ENCODE results near the gene C4orf54.

The C4orf54 gene

GRCh38 chr4:99668472-99668871 lies 10.8 kb upstream of the C4orf54 start:
- TF ChIP-seq CTCF (IDR thresholded peaks at IDR 0.05; ENCODE audit: extremely low read depth, missing control alignments): no peak
- no peak for DNase-seq (ENCODE audit: low spot score)

GRCh38 chr4:99665983-99666382 lies 8.4 kb upstream of the C4orf54 start:
- no peak for DNase-seq (ENCODE audit: low spot score)

GRCh38 chr4:99664716-99665115 lies 7.1 kb upstream of the C4orf54 start:
- no peak for DNase-seq (ENCODE audit: low spot score)
- no peak for TF ChIP-seq CTCF (IDR thresholded peaks at IDR 0.05; ENCODE audit: extremely low read depth, missing control alignments)

More at GRCh38 chr4:99665983-99666382, 8.4 kb upstream of the C4orf54 start:
- no peak for TF ChIP-seq CTCF (IDR thresholded peaks at IDR 0.05; ENCODE audit: extremely low read depth, missing control alignments)

- DNase-seq (ENCODE audit: low spot score): no peak
- no peak for TF ChIP-seq CTCF (IDR thresholded peaks at IDR 0.05; ENCODE audit: extremely low read depth, missing control alignments)
Observed at GRCh38 chr4:99661907-99662306, 4.3 kb upstream of the C4orf54 start.

GRCh38 chr4:99658666-99659065 lies 1.0 kb upstream of the C4orf54 start:
- no peak for TF ChIP-seq CTCF (IDR thresholded peaks at IDR 0.05; ENCODE audit: extremely low read depth, missing control alignments)
- DNase-seq (ENCODE audit: low spot score): no peak

- DNase-seq (ENCODE audit: low spot score): no peak
- no peak for TF ChIP-seq CTCF (IDR thresholded peaks at IDR 0.05; ENCODE audit: extremely low read depth, missing control alignments)
Observed at GRCh38 chr4:99655308-99656081, 2.1 kb downstream of the C4orf54 start.

GRCh38 chr4:99654361-99654761 lies 3.3 kb downstream of the C4orf54 start:
- no peak for TF ChIP-seq CTCF (IDR thresholded peaks at IDR 0.05; ENCODE audit: extremely low read depth, missing control alignments)
- DNase-seq (ENCODE audit: low spot score): no peak
